ENCODE measurements around the gene NOC4L. TPM values are rescaled to one million over a fixed set of nuclear protein-coding genes. Genes with fewer than 3 reads are reported as not detected.
A peak's percentile ranks its signal among the peaks of the same experiment; 100 is the strongest.

Gene NOC4L
- polyA plus RNA-seq, 1 donor (not counting 4 experiments of a cell fraction or from before 2014, with no cell fraction given) = 3.7 TPM

DNA sequence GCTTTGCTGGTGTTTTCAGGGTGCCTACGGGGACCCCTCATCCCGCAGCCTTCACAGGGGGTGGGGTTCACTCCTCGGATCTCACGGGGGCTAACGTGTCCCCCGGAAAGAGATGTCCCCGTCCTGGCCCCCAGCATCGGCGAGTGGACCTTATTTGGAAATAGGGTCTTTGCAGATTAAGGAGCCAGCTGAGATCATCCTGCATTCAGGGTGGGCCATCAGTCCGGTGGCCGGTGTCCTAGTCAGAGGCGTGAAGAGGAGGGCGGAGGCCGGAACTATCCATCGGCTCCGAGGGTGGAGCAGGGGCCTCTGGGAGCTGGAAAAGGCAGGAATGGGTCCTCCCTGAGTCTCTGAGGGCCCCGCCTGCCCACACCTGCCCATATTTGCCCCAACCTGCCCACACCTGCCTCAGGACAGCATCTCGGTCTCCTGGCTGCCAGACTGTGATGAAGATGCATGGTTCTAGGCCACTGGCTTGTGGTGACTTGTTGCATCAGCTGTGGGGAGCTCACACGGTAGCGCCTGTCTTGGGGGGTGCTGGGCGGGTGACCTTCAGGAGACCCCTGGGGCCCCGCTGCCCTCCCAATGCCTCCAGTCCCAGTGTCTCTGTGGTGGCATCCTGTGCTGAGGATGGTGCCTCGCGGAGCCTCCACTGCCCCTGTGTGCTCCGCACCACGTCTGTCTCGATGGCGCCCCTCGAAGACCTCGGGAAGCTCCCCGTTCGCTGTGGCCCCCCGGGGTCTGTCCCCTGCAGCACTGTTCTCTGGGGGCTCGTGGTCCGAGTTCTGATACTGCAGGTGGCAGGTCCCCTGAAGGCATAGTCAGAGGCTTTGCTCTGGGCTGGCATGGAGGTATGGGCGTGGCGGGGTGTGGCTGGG, 14.7 kb downstream of the NOC4L start:
- Histone ChIP-seq H3K27me3 (ENCODE audit: control insufficient read depth, extremely low read depth, insufficient read depth, low read length) (peaks cover 16% of the 10 kb centered on the region), H3K9me1 (ENCODE audit: control insufficient read depth, extremely low read depth, insufficient read depth, low read length) (no peaks in the 10 kb centered on the region), H3K9ac (ENCODE audit: control insufficient read depth, extremely low read depth, insufficient read depth, low read length) (no peak overlapping the region), H4K20me1 (ENCODE audit: control insufficient read depth, extremely low read depth, insufficient read depth, low read length) (no peaks in the 10 kb centered on the region), H3K27ac (ENCODE audit: control insufficient read depth, insufficient read depth, low read length) (no peak overlapping the region), H3K4me2 (ENCODE audit: control insufficient read depth, extremely low read depth, insufficient read depth, low read depth, low read length) (no peak overlapping the region), H3K79me2 (ENCODE audit: control insufficient read depth, insufficient read depth, low read length) (no peaks in the 10 kb centered on the region), H3K4me1 (ENCODE audit: control insufficient read depth, extremely low read depth, insufficient read depth, low read length) (no peaks in the 10 kb centered on the region), H3K9me3 (ENCODE audit: control insufficient read depth, low read depth, low read length) (peaks cover 9% of the 10 kb centered on the region), H3K4me3 (ENCODE audit: control insufficient read depth in 2 of 3, extremely low read depth in 1 of 3, insufficient read depth in 2 of 3, low read depth in 1 of 3, low read length in 3 of 3) (no peak overlapping the region), H2AFZ (ENCODE audit: control insufficient read depth, low read length) (no peak overlapping the region), H3K36me3 (ENCODE audit: control insufficient read depth in 2 of 2, extremely low read depth in 1 of 2, insufficient read depth in 2 of 2, low read length in 2 of 2) (peaks cover 5 to 7% of the 10 kb centered on the region in 2 experiments)
- TF ChIP-seq EZH2 (IDR thresholded peaks at IDR 0.05; ENCODE audit: low read length) = no peak
- TF ChIP-seq, protein P1, sequence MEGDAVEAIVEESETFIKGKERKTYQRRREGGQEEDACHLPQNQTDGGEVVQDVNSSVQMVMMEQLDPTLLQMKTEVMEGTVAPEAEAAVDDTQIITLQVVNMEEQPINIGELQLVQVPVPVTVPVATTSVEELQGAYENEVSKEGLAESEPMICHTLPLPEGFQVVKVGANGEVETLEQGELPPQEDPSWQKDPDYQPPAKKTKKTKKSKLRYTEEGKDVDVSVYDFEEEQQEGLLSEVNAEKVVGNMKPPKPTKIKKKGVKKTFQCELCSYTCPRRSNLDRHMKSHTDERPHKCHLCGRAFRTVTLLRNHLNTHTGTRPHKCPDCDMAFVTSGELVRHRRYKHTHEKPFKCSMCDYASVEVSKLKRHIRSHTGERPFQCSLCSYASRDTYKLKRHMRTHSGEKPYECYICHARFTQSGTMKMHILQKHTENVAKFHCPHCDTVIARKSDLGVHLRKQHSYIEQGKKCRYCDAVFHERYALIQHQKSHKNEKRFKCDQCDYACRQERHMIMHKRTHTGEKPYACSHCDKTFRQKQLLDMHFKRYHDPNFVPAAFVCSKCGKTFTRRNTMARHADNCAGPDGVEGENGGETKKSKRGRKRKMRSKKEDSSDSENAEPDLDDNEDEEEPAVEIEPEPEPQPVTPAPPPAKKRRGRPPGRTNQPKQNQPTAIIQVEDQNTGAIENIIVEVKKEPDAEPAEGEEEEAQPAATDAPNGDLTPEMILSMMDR (optimal IDR thresholded peaks at IDR 0.05 in 1 of 3, IDR thresholded peaks at IDR 0.05 in 1 of 3, conservative IDR thresholded peaks at IDR 0.05 in 1 of 3; ENCODE audit: extremely low read depth in 1 of 3, insufficient read depth in 2 of 3, low read length in 3 of 3) = no peak
- no peak for FAIRE-seq
- dilution Hi-C loops (cut with MboI; ENCODE audit: extremely low pct_ligation_motif_present, low sequenced_read_pairs) = no loop called here
- DNase-seq (ENCODE audit: low read depth, low spot score) = peak; percentile 19

DNA sequence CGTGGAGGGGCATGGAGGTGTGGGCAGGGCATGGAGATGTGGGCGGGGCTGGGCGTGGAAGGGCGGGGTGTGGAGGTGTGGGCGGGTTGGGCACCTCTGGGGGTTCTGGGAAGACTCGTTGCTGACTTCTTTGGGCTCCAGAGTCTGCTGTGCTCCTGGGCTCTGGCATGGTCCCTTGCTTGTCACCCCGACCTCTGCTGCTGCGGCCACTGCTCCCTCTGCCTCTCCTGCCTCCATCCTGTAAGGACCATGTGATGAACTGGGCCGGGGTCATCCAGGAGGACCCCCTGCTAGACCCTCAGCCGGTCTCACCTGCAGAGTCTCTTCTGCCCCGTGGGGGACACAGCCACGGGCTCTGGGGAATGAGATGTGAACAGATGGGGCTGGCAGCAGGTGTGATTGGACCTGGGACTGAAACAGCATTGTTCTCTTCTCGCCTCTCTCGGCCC, 15.3 kb downstream of the NOC4L start:
- no peak overlapping the region for H3K4me2 ChIP-seq (ENCODE audit: control insufficient read depth, extremely low read depth, insufficient read depth, low read depth, low read length)
- dilution Hi-C loops (cut with MboI; ENCODE audit: extremely low pct_ligation_motif_present, low sequenced_read_pairs) = no loop called here

More for the DNA sequence above, 15.3 kb downstream of the NOC4L start:
- TF ChIP-seq, protein P1 (optimal IDR thresholded peaks at IDR 0.05 in 1 of 3, IDR thresholded peaks at IDR 0.05 in 1 of 3, conservative IDR thresholded peaks at IDR 0.05 in 1 of 3; ENCODE audit: extremely low read depth in 1 of 3, insufficient read depth in 2 of 3, low read length in 3 of 3) = no peak
- TF ChIP-seq EZH2 (IDR thresholded peaks at IDR 0.05; ENCODE audit: low read length) = no peak
- Histone ChIP-seq H2AFZ (ENCODE audit: control insufficient read depth, low read length) (no peak overlapping the region), H3K4me3 (ENCODE audit: control insufficient read depth in 2 of 3, extremely low read depth in 1 of 3, insufficient read depth in 2 of 3, low read depth in 1 of 3, low read length in 3 of 3) (no peak overlapping the region), H3K9ac (ENCODE audit: control insufficient read depth, extremely low read depth, insufficient read depth, low read length) (no peak overlapping the region), H3K27ac (ENCODE audit: control insufficient read depth, insufficient read depth, low read length) (no peak overlapping the region), H3K9me3 (ENCODE audit: control insufficient read depth, low read depth, low read length) (peaks cover 9% of the 10 kb centered on the region), H3K27me3 (ENCODE audit: control insufficient read depth, extremely low read depth, insufficient read depth, low read length) (peaks cover 17% of the 10 kb centered on the region), H3K9me1 (ENCODE audit: control insufficient read depth, extremely low read depth, insufficient read depth, low read length) (no peaks in the 10 kb centered on the region), H4K20me1 (ENCODE audit: control insufficient read depth, extremely low read depth, insufficient read depth, low read length) (no peaks in the 10 kb centered on the region), H3K79me2 (ENCODE audit: control insufficient read depth, insufficient read depth, low read length) (no peaks in the 10 kb centered on the region), H3K36me3 (ENCODE audit: control insufficient read depth in 2 of 2, extremely low read depth in 1 of 2, insufficient read depth in 2 of 2, low read length in 2 of 2) (peaks cover 5 to 7% of the 10 kb centered on the region in 2 experiments), H3K4me1 (ENCODE audit: control insufficient read depth, extremely low read depth, insufficient read depth, low read length) (no peaks in the 10 kb centered on the region)
- no peak for FAIRE-seq
- DNase-seq (ENCODE audit: low read depth, low spot score) = no peak

All from keratinocyte (primary cell).